ENCODE results near the gene QKI.

- TF ChIP-seq POLR2AphosphoS5 (IDR thresholded peaks at IDR 0.05; ENCODE audit: insufficient read depth, low read depth, low read length) (no peak), POLR2A (IDR thresholded peaks at IDR 0.05; ENCODE audit: low read depth, low read length) (no peak), CTCF (IDR thresholded peaks at IDR 0.05; ENCODE audit: extremely low read depth in 1 of 2, insufficient read depth in 1 of 2, low read depth in 1 of 2, low read length in 2 of 2) (no peak), FOS (IDR thresholded peaks at IDR 0.05; ENCODE audit: borderline replicate concordance, insufficient read depth, low read length) (no peak)
Observed at GRCh38 chr6:163543321-163543720, 128.8 kb downstream of the QKI start.

Data from endothelial cell of umbilical vein (primary cell).